Measurements from ENCODE around the gene DMAP1. TPM values are rescaled to one million over a fixed set of nuclear protein-coding genes. Genes with fewer than 3 reads are reported as not detected.

Gene DMAP1
- total RNA-seq, 1 donor from 2014 or later: 26.7 TPM

DNA sequence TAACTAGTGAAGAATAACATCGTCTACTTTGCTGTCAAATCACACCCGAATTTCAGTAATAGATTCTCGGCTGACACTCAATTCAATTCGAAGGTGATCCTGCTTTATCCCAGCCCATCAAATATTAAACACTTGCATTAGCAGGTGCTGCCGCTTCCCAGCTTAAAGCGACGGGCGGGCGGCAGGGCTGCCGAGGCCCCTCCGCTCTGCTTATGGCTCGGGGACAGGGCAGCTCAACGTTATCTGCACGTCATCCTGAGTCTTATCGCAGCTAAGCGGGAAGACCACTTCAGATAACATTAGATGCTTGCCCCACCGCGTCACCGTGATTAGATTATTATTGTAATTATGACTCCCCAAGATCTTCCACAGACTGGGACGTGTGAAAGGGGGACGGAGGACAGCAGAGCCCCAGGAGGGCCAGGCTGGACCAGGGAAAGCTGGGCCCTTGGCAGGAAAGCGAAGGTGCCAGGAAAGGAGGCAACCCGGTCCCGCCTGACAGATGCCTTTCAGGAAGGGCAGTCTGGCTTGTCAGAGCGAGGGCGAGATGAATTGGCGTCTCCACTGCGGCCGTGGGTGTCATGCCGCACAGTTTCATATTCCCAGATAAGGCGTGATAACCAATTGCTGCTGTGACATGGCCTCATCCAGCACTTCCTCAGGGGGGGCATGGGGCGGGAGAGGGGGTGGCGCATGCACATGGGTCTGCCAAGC, 37.0 kb downstream of the DMAP1 start:
- peak; percentile 51 for DNase-seq
- H3K27me3 ChIP-seq (ENCODE audit: low read depth): no peaks in the 10 kb centered on the region
- no peaks in the 10 kb centered on the region for H3K9me3 ChIP-seq (replicated peaks)
- H3K4me1 ChIP-seq: peaks cover 29% of the 10 kb centered on the region
- TF ChIP-seq, protein P1, sequence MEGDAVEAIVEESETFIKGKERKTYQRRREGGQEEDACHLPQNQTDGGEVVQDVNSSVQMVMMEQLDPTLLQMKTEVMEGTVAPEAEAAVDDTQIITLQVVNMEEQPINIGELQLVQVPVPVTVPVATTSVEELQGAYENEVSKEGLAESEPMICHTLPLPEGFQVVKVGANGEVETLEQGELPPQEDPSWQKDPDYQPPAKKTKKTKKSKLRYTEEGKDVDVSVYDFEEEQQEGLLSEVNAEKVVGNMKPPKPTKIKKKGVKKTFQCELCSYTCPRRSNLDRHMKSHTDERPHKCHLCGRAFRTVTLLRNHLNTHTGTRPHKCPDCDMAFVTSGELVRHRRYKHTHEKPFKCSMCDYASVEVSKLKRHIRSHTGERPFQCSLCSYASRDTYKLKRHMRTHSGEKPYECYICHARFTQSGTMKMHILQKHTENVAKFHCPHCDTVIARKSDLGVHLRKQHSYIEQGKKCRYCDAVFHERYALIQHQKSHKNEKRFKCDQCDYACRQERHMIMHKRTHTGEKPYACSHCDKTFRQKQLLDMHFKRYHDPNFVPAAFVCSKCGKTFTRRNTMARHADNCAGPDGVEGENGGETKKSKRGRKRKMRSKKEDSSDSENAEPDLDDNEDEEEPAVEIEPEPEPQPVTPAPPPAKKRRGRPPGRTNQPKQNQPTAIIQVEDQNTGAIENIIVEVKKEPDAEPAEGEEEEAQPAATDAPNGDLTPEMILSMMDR (IDR thresholded peaks at IDR 0.05; ENCODE audit: borderline replicate concordance): no peak
- H3K36me3 ChIP-seq: peaks cover 7% of the 10 kb centered on the region
- intact Hi-C loops (cut with micrococcal nuclease): no loop called here
- H3K4me3 ChIP-seq: no peak overlapping the region
- H3K27ac ChIP-seq (replicated peaks): peak overlapping the region; percentile 64

DNA sequence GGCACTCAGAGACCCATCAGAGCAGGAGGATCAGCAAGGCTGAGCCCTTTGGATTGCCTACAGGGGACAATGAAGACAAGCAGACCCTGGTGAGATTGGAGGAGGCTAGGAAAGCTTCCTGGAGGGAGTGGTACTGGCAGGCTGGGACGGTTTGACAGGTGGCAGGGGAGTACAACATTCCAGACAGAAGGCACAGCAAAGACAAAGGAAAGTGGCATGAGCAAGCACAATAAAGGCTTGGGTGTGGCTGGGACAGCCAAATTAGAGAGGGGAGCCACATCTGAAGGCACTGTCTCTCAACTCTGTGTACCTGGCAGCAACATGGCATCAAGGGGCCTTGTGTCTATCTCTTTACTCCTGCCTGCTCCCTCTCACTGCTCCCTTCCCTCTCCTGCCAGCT, 38.2 kb downstream of the DMAP1 start:
- intact Hi-C loops (cut with micrococcal nuclease): no loop called here
- Histone ChIP-seq H3K27me3 (ENCODE audit: low read depth) (no peaks in the 10 kb centered on the region), H3K4me3 (no peak overlapping the region), H3K9me3 (replicated peaks) (no peaks in the 10 kb centered on the region), H3K27ac (replicated peaks) (no peak overlapping the region), H3K36me3 (peaks cover 7% of the 10 kb centered on the region), H3K4me1 (peaks cover 29% of the 10 kb centered on the region)
- DNase-seq: no peak
- TF ChIP-seq, protein P1 (IDR thresholded peaks at IDR 0.05; ENCODE audit: borderline replicate concordance): no peak

DNA sequence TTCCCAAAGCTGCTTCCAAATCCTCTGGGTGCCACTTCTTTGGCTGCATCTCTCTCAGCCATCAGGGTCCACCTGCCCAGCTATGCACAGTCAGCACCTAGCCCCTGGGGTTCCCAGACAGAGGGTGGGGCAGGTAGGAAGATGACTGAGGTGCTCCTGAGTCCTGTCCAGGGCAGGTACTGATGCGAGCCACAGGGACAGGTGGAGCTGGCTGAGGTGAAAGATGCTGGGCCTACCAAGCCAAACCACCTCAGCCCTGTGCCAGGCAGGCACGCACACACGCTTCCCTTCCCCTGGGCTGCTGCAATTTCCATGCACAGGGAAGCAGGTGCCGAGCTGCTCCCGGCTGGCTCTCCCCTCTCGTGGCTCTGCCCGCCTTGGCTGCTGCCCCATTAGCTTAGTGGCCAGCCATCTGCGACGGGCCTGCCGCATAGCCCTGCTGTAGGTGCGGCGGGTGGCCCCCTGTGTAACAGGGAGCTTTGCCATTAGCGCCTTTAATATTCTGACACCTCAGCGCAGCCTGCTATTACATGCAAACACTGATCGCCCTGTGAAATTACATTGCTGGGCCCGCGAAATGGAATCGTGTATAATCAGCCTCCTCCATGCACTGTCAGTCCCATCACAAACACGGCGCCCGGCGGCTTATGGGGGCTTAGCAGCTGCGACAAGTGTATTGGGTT, 38.9 kb downstream of the DMAP1 start:
- intact Hi-C loops (cut with micrococcal nuclease): no loop called here
- H3K27ac ChIP-seq (replicated peaks): no peak overlapping the region

DNA sequence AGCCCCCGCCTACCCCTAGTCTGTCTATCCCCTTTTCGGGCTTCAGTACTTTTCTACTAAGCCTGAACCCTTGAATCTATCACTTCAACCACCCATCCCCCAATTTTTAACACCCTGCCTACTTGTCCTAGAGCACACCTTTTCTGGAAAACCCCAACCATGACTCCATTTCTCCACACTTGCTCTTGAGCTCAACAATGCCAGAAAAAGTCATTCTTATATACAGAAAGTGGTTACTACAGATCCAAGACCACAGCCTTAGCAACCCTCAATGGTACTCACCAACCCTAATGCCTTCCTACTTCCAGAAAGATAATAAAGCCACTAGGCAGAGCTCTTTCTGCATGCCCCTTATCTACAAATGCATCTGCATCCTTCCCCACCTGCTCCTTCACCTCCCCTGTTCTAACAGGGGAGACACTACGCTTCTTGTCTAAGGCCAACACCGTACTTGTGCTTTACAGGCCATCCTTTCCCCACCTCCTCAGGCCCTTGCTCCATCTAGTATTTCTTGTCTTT, 41.2 kb downstream of the DMAP1 start:
- Histone ChIP-seq H3K4me1 (peaks cover 27% of the 10 kb centered on the region), H3K36me3 (no peaks in the 10 kb centered on the region), H3K9me3 (replicated peaks) (no peaks in the 10 kb centered on the region), H3K27me3 (ENCODE audit: low read depth) (no peaks in the 10 kb centered on the region), H3K27ac (replicated peaks) (no peak overlapping the region), H3K4me3 (no peak overlapping the region)
- intact Hi-C loops (cut with micrococcal nuclease): no loop called here
- TF ChIP-seq, protein P1 (IDR thresholded peaks at IDR 0.05; ENCODE audit: borderline replicate concordance): no peak
- DNase-seq: no peak

More for the DNA sequence above, 38.9 kb downstream of the DMAP1 start:
- peaks cover 29% of the 10 kb centered on the region for H3K4me1 ChIP-seq
- no peaks in the 10 kb centered on the region for H3K9me3 ChIP-seq (replicated peaks)
- no peaks in the 10 kb centered on the region for H3K27me3 ChIP-seq (ENCODE audit: low read depth)
- TF ChIP-seq, protein P1 (IDR thresholded peaks at IDR 0.05; ENCODE audit: borderline replicate concordance): no peak
- H3K36me3 ChIP-seq: peaks cover 7% of the 10 kb centered on the region
- no peak for DNase-seq
- no peak overlapping the region for H3K4me3 ChIP-seq

DNA sequence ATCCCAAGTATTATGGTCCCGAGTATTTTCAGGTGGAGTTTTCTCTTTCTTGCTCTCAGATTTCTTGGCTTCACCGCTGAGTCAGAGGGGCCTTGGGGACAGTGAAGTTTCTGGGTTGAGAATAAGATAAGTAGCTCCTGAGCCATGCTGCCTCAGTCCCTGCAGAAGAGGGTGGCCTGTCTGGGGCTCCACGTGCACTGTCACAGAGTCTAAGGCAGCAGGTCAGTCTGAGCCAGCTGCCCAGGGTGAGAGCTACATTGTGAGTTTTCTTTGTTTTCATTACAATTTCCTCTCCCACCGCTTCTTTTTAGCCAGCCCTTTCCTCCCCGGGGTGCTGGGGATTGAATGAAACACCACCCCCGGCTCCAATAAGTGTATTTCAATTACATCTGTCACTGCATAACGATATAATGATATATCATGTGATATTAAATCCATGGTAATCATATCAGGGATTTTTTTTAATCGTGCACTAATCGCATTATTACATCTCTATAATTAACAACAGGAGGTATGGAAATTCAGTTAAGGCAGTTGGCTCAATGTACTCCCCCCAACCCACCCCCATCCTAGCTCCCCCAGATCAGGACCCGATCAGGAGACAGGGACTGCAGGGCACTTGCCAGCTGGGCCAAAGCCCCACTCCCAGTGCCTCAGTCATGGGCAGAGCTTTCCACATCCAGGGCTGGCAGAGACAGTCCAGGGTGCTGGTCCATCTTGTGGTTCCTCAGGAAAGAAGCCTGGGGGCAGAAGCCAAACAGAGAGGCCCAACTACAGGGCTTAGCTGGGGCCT, 43.7 kb downstream of the DMAP1 start:
- Histone ChIP-seq H3K4me3 (no peak overlapping the region), H3K27me3 (ENCODE audit: low read depth) (no peaks in the 10 kb centered on the region), H3K9me3 (replicated peaks) (no peaks in the 10 kb centered on the region), H3K27ac (replicated peaks) (no peak overlapping the region), H3K4me1 (peaks cover 3% of the 10 kb centered on the region), H3K36me3 (no peaks in the 10 kb centered on the region)
- intact Hi-C loops (cut with micrococcal nuclease): no loop called here
- DNase-seq: no peak
- TF ChIP-seq, protein P1 (IDR thresholded peaks at IDR 0.05; ENCODE audit: borderline replicate concordance): no peak
